GM23338 (cell line): ENCODE measurements around the gene YWHAH.

Experiments used
- EZH2 ChIP-seq: fragments of 200-600 bp; sonication (generic); IDR thresholded peaks from one replicate; pipeline ENCODE4 v1.8.0; 2017; ENCODE audit warnings: antibody characterized with exemption, mild to moderate bottlenecking, low read depth; ENCODE audit not compliant: unreplicated experiment
- POLR2AphosphoS5 ChIP-seq: IDR thresholded peaks from 2 replicates; pipeline ENCODE4 v1.6.1; 2016; ENCODE audit warnings: antibody characterized with exemption, low read depth
- TF ChIP-seq, protein P1 (sequence below), 2 experiments: fragments of 200-600 bp in 1 of 2; sonication (generic) in 1 of 2; conservative IDR thresholded peaks; 2 replicates each; pipeline versions ENCODE4 v1.5.1 to v1.6.1; 2016 to 2017; ENCODE audit warnings: antibody characterized with exemption in 2 of 2, low read depth in 2 of 2, mild to moderate bottlenecking in 2 of 2, moderate library complexity in 1 of 2
- TF ChIP-seq, protein P2 (sequence below): IDR thresholded peaks from one replicate; pipeline ENCODE4 v1.6.1; 2018; ENCODE audit warnings: antibody characterized with exemption; ENCODE audit not compliant: unreplicated experiment

DNA sequence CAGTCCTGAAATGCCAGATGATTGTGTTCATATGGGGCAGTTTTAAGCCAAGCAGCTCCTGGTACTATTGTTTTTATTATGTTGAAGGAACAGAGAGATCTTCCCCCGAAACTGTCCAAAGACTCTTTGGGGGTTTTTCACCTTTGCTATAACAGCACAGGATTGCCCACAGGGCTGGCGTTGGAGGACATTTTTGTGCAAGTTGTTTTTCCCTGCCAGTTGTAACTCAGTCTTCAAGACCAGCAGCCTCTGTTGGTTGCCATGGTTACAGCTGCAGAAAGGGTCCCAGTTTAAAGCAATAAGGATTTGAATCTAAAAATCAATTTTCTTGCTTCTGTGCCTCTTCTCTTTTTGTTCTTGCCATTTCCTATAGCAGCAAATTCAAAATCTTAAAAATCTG, 45.4 kb upstream of the YWHAH start:
- TF ChIP-seq, protein P1, sequence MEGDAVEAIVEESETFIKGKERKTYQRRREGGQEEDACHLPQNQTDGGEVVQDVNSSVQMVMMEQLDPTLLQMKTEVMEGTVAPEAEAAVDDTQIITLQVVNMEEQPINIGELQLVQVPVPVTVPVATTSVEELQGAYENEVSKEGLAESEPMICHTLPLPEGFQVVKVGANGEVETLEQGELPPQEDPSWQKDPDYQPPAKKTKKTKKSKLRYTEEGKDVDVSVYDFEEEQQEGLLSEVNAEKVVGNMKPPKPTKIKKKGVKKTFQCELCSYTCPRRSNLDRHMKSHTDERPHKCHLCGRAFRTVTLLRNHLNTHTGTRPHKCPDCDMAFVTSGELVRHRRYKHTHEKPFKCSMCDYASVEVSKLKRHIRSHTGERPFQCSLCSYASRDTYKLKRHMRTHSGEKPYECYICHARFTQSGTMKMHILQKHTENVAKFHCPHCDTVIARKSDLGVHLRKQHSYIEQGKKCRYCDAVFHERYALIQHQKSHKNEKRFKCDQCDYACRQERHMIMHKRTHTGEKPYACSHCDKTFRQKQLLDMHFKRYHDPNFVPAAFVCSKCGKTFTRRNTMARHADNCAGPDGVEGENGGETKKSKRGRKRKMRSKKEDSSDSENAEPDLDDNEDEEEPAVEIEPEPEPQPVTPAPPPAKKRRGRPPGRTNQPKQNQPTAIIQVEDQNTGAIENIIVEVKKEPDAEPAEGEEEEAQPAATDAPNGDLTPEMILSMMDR (conservative IDR thresholded peaks at IDR 0.05; ENCODE audit: low read depth in 2 of 2): no peak
- TF ChIP-seq, protein P2, sequence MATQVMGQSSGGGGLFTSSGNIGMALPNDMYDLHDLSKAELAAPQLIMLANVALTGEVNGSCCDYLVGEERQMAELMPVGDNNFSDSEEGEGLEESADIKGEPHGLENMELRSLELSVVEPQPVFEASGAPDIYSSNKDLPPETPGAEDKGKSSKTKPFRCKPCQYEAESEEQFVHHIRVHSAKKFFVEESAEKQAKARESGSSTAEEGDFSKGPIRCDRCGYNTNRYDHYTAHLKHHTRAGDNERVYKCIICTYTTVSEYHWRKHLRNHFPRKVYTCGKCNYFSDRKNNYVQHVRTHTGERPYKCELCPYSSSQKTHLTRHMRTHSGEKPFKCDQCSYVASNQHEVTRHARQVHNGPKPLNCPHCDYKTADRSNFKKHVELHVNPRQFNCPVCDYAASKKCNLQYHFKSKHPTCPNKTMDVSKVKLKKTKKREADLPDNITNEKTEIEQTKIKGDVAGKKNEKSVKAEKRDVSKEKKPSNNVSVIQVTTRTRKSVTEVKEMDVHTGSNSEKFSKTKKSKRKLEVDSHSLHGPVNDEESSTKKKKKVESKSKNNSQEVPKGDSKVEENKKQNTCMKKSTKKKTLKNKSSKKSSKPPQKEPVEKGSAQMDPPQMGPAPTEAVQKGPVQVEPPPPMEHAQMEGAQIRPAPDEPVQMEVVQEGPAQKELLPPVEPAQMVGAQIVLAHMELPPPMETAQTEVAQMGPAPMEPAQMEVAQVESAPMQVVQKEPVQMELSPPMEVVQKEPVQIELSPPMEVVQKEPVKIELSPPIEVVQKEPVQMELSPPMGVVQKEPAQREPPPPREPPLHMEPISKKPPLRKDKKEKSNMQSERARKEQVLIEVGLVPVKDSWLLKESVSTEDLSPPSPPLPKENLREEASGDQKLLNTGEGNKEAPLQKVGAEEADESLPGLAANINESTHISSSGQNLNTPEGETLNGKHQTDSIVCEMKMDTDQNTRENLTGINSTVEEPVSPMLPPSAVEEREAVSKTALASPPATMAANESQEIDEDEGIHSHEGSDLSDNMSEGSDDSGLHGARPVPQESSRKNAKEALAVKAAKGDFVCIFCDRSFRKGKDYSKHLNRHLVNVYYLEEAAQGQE: no peak
- no peak for TF ChIP-seq POLR2AphosphoS5
- TF ChIP-seq EZH2: no peak
